ENCODE measurements around the gene RP2.

RP2 gene

GRCh38 chrX:46844913-46845312 is 8.1 kb downstream of the RP2 start:
- no peak for DNase-seq

GRCh38 chrX:46849933-46850332 is 13.1 kb downstream of the RP2 start:
- DNase-seq: no peak

GRCh38 chrX:46850771-46851170 is 13.9 kb downstream of the RP2 start:
- no peak for DNase-seq

GRCh38 chrX:46856483-46856882 is 19.6 kb downstream of the RP2 start:
- no peak for DNase-seq

GRCh38 chrX:46860557-46860956 is 23.7 kb downstream of the RP2 start:
- no peak for DNase-seq

DNA sequence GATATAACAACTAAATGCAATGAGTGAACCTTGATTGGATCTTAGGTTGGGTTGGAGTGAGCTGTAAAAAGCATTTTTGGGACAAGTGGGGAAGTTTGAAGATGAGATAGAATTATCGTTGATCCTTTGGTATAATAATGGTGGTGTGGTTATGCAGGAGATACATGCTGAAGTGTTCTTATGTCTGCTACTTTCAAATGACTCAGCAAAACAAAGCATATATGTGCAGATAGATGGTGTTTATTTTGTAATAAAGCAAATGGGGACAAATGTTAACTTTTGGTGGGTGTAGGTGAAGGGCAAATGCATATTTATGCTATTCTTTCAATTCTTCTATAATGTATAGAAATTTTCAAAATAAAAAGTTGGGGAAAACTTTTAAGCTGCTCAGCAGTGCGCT is 26.2 kb downstream of the RP2 start:
- DNase-seq: no peak

- DNase-seq: no peak
Measured at GRCh38 chrX:46864606-46865005, 27.8 kb downstream of the RP2 start.

DNA sequence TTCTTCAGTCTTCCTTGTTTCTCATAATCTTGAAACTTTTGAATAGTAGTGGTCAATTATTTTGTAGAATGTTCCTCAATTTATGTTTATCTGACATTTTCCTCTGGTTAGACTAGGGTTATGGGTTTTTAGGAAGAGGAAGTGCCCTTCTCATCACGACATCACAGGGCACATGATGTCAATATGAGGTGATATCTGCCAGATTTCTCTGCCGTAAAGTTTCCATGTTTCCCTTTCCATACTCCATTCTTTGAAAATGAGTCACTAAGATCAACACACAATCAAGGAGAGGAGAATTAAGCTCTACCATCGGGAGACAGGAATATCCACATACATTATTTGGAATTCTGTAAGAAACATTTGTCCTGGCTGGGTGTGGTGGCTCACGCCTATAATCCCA is 28.4 kb downstream of the RP2 start:
- DNase-seq: no peak

GRCh38 chrX:46866726-46867125 is 29.9 kb downstream of the RP2 start:
- DNase-seq: no peak

GRCh38 chrX:46873746-46874145 is 36.9 kb downstream of the RP2 start:
- DNase-seq: no peak

- DNase-seq: no peak
Measured at GRCh38 chrX:46876901-46877300, 40.1 kb downstream of the RP2 start.

DNA sequence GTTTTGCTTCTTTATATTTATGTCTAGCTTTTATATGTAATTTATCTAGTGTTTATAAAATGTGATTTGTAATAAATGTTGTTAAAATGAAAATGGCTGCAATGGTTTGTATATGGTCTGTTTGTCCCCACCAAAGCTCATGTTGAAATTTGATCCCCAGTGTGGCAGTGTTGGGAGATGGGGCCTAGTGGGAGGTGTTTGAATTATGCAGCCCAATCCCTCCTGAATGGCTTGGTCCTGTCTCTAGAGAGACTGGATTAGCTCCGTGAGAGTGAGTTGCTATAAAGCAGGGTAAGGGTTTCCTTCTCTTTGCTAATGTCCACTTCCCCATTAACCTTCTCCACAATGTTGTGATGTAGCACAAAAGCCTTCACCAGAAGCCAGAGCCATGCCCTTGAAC is 45.4 kb downstream of the RP2 start:
- no peak for DNase-seq

- no peak for DNase-seq
Measured at GRCh38 chrX:46884799-46885198, 48.0 kb downstream of the RP2 start.

DNA sequence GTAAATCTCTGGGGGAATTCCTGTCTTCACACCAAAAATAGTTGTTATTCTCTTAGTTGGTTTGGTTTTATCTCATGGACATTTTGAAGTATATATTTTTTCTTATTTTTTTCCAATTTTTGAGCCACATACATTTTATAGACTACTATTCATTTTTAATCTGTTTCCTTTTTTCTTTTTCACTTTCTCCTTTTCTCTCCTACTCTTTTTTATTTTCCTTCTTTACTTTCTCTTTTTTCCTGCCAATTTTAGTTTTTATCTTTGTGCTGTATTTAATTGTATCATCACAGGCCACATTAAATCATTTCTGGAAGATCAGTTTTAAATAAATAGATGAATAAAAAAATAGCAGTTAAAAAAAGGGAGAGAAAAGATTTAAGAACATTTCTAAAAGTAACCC is 61.4 kb downstream of the RP2 start:
- no peak for DNase-seq

- DNase-seq: no peak
Measured at GRCh38 chrX:46903458-46904242, 66.8 kb downstream of the RP2 start.

GRCh38 chrX:46904626-46905025 is 67.8 kb downstream of the RP2 start:
- DNase-seq: no peak

DNA sequence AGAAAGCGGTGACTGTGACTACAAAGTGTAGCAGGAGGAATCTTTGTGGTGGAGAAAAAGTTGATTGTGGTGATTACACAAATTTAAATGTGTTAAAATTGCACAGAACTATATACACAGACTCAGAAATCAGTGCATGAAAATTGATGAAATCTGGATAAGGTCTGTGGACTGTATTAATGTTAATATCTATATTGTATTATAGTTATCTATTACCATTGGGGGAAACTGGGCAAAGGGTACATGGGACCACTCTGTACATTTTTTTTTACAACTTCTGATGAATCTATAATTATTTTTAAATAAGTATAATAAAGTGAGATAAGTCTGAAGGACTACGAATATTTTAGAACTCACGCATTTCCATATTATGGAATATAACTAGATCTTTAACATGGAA is 73.6 kb downstream of the RP2 start:
- DNase-seq: no peak

DNA sequence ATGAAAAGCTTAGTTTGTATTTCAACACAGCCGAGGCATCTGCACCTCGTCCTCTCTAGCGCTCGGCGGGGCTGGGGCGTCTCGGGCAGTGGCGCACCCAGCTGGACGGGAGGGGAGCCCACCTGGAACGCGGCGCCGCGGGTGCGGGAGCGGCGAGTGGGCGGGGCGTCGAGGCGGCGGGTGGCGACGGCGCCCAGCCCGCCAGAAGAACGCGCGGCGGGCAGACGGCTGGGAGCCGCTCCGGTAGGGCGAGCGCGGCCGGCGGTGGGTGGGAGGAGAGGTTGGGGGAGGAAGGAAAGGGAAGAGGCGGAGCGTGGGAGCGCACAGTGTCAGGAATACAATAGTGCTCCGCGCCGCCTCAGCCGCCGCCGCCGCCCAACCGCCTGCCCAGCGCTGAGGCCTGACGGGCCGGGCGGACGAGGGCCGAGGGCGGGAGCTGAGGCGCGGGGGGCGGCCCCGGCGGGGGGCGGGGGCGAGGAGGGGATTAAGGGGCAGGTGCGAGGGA is 75.3 kb downstream of the RP2 start, which contains the start of gene JADE3:
Gene JADE3, plus strand, starts transcription at position 324 of the 505 bp plus-strand sequence. CDS start 72,474 bp downstream, outside the sequence.
- DNase-seq: no peak

DNA sequence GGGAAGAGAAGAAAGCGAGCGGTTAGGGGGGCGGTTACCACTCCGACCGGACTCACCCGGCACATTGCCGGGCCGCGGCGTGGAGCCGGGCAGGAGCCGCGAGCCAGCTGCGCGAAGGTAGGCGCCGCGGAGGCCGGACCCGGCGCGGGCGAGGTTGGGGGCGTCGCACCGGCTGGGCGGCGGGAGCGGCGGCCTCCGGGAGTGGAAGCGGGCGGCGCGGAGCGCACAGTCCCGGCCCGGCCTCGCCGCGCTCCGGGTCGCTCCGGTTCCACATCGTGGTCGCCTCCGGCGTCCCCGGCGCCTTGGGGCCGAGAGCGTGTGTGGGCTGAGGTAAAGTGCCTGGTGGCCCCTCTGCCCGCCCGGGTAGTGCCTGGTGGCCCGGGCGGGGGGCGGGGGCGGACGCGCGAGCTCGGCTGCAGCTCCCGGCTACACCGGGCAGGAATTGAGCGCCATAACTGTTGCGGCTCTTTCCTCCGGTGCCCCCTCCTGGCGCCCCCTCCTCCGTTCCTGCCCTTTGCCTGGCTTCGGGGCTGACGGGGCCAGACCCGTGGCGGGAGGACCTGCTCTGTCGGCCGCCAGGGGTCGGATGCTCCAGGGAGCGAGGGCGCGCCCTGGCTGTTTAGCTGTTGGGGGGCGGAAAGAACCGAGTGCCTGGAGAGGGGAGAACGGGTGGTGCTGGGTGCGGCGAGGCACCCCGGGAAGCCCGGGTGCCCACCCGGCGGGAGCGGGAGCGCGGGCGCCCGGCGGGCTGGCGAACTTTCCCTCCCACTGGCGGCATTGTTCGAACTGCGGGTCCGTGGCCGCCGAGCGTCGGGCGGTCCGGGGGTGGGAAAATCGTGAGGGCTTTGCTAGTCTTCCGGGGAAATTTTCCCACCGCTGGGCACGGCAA is 76.0 kb downstream of the RP2 start:
- DNase-seq: no peak

DNA sequence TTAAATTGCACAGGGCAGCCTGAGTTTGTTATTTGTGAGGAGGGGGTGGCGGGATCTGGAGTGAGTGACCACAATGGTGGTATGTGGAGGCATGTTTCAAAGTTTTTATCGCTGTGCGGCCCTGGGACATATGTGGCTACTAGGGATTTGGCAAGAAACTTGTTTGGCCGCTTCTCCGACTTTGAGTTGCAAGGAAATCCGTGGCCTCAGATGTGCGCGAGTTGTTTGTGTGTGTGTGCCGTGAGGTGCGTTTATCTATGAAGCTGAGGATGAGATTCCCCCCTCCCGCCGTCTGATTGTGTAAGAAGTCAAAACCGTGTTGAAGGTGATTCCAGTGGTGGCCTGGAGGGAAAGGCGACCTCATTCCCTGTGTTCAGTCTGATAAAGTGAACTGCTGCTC is 76.8 kb downstream of the RP2 start:
- no peak for DNase-seq

DNA sequence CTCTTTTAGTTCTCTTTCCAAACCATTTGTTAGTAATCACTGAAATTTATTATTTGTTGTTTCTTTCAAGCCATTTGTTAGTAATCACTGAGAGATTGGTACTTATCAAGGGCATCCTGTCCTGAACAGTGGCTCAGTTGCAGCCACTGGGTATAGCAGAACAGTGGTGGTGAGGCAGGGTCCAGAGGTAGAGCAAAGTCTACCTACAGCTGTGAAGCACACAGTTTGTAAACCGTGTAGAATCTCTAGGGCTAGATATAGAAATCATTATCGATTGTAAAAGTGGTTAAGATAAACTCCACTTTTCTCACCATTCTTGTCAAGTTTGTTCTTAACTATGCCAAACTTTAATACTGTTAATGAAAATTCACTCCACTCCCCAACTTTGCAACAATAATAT is 79.4 kb downstream of the RP2 start:
- DNase-seq: no peak

DNA sequence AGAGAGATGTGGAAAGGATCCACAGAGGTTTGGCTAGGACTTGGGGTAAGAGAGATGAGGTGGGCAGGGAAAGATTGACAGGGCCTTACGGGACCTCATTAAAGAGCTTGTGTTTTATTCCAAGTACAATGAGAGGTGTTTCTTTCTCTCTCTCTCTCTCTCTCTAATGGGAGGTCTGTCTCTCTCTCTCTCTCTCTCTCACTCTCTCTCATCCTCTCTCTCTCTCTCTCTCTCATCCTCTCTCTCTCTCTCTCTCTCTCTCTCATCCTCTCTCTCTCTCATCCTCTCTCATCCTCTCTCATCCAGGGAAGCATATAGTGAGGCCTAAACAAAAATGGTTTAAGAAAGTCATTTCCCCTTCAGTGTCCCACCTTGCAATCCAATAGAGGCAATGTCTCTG is 80.8 kb downstream of the RP2 start:
- no peak for DNase-seq

GRCh38 chrX:46918434-46918833 is 81.6 kb downstream of the RP2 start:
- DNase-seq: no peak

- no peak for DNase-seq
Measured at GRCh38 chrX:46920235-46920634, 83.4 kb downstream of the RP2 start.
